SK-N-SH treated with all-trans-retinoic acid at 6 μM for 48 hours (cell line): Measurements from ENCODE around the gene CLCNKA.

Experiments used
- CSDC2 ChIP-seq: fragments of 250-450 bp; sonication (Bioruptor Pico); IDR thresholded peaks from 2 replicates; pipeline ENCODE4 v1.5.0; 2020; ENCODE audit warnings: mild to moderate bottlenecking, moderate library complexity
- OSR1 ChIP-seq: fragments of 250-450 bp; sonication (Bioruptor Pico); IDR thresholded peaks from 2 replicates; pipeline ENCODE4 v1.8.0; 2022; ENCODE audit warnings: moderate library complexity, mild to moderate bottlenecking, inconsistent platforms

DNA sequence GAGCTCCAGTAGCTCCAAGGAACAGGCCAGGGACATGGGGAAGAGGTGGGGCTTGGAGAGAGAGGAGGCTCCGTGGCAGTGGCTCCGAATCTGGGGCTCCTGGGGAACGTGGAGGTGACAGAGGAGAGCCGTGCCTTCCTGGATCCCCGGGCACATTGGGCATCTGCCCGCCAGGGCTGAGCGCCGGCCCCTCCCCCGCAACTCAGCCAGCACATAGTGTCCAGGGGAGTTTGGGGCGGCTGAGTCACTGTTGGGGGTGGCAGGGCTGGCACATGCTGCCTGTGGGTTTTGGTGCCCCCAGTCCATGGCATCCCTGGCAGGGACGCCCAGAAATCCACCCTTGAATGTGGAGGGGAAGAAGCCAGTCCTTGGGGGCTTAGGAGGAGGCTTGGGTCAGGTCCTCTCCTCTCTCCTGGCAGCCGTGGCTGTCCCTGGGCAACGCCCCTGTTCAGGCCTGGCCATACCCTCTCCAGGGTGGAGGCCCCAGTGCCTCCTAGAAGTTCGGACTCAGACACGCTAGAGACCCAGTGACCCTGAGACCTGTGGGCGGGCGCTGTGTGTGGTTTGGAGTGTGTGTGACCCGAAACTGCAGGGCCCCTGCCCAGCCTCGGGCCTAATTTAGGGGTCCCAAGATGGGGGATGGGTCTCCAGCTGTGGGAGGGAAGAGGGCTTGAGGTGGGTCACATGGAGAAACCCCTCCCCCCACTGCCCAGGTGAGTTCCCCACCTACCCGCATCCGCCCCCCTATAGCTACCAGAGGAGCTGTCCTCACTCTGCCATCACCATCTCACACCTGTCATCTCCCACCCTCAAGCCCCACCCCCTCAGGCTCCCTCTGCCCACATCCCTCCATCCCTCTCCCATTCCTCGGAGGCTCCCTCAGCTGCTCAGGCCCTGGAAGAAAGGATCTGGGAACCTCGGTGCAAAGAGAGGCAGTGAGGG, 5.6 kb upstream of the CLCNKA start:
- TF ChIP-seq OSR1 (CRISPR knock-in tag) (no peak), CSDC2 (CRISPR knock-in tag) (no peak)
